IMR-90 (cell line): ENCODE results near the gene ITGB5. TPM values are rescaled to one million over a fixed set of nuclear protein-coding genes. Genes with fewer than 3 reads are reported as not detected.

ENCODE experiments used
- ATAC-seq: fragments of 200-7000 bp; cut with Tn5 transposase; 2 replicates; pipeline ENCODE4 v1.9.1; 2020; ENCODE audit warnings: low read depth, mild to moderate bottlenecking, moderate library complexity
- BruUV-seq: library from RNA; stranded (reverse); fragments of 400-500 nt; replicated peaks from 2 replicates; lab custom pipeline; 2021; lab: Mats Ljungman, UMichigan
- CTCF ChIA-PET: fragments of 300-600 bp; formaldehyde crosslinking; extraction: SDS; loops from one replicate; lab custom pipeline; 2021; ENCODE audit warnings: antibody characterized with exemption; lab: Yijun Ruan, JAX
- POLR2A ChIA-PET: fragments of 300-600 bp; sonication (Branson Sonifier 250); formaldehyde crosslinking; loops from one replicate; lab custom pipeline; 2022; ENCODE audit warnings: antibody characterized with exemption; ENCODE audit not compliant: unreplicated experiment; lab: Charles Lee
- DNase-seq: peaks from one replicate; pipeline ENCODE4 v3.0.0; 2013
- H2AFZ ChIP-seq: replicated peaks from 2 replicates; pipeline ENCODE3; 2013; ENCODE audit warnings: low read length, mild to moderate bottlenecking; ENCODE audit not compliant: poor library complexity
- H2AK5ac ChIP-seq: 2 replicates; pipeline ENCODE4 v1.6.1; 2013; ENCODE audit warnings: low read depth, low read length, inconsistent platforms
- H2AK9ac ChIP-seq: replicated peaks from 2 replicates; pipeline ENCODE3; 2013; ENCODE audit warnings: mild to moderate bottlenecking, low read depth, low read length, moderate library complexity; ENCODE audit not compliant: poor library complexity
- H2BK120ac ChIP-seq: 2 replicates; pipeline ENCODE4 v1.6.1; 2013; ENCODE audit warnings: low read depth, low read length, inconsistent platforms
- H2BK15ac ChIP-seq: 3 replicates; pipeline ENCODE4 v1.6.1; 2013; ENCODE audit warnings: low read depth, low read length, inconsistent platforms
- H2BK20ac ChIP-seq: 2 replicates; pipeline ENCODE4 v1.6.1; 2013; ENCODE audit warnings: low read depth, mild to moderate bottlenecking, inconsistent platforms, low read length, moderate library complexity
- H2BK5ac ChIP-seq: 2 replicates; pipeline ENCODE4 v1.6.1; 2013; ENCODE audit warnings: mild to moderate bottlenecking, low read depth, low read length, inconsistent platforms; ENCODE audit not compliant: poor library complexity, severe bottlenecking
- H3K14ac ChIP-seq: replicated peaks from 2 replicates; pipeline ENCODE4 v1.6.1; 2013; ENCODE audit warnings: low read depth, low read length, inconsistent platforms
- H3K18ac ChIP-seq: 2 replicates; pipeline ENCODE4 v1.6.1; 2013; ENCODE audit warnings: low read depth, low read length, control low read depth
- H3K23ac ChIP-seq: 2 replicates; pipeline ENCODE4 v1.6.1; 2013; ENCODE audit warnings: low read depth, low read length, inconsistent platforms
- H3K27ac ChIP-seq: 2 replicates; pipeline ENCODE4 v1.5.1; 2013; ENCODE audit warnings: mild to moderate bottlenecking, control low read depth, low read length; ENCODE audit not compliant: insufficient read depth
- H3K27me3 ChIP-seq: 2 replicates; pipeline ENCODE4 v1.6.1; 2013; ENCODE audit warnings: low read length; ENCODE audit not compliant: control insufficient read depth, insufficient read depth
- H3K36me3 ChIP-seq: 2 replicates; pipeline ENCODE4 v1.6.1; 2013; ENCODE audit warnings: low read length, mixed read lengths; ENCODE audit not compliant: control insufficient read depth, insufficient read depth
- H3K4ac ChIP-seq: 2 replicates; pipeline ENCODE4 v1.6.1; 2013; ENCODE audit warnings: low read depth, low read length, inconsistent platforms
- H3K4me1 ChIP-seq: 2 replicates; pipeline ENCODE4 v1.6.1; 2013; ENCODE audit warnings: low read length, mixed read lengths; ENCODE audit not compliant: control insufficient read depth, insufficient read depth
- H3K4me2 ChIP-seq: 2 replicates; pipeline ENCODE4 v1.6.1; 2013; ENCODE audit warnings: low read depth, mild to moderate bottlenecking, control low read depth, low read length, moderate library complexity
- H3K4me3 ChIP-seq: 2 replicates; pipeline ENCODE4 v1.5.1; 2013; ENCODE audit warnings: low read depth, mild to moderate bottlenecking, control low read depth, low read length, moderate library complexity; ENCODE audit not compliant: insufficient read depth
- H3K56ac ChIP-seq: 2 replicates; pipeline ENCODE4 v1.6.1; 2013; ENCODE audit warnings: low read length, inconsistent platforms; ENCODE audit not compliant: insufficient read depth; ENCODE audit errors: extremely low read depth
- H3K79me1 ChIP-seq, 2 experiments: 2 replicates each; pipeline ENCODE4 v1.6.1; 2013; ENCODE audit warnings: low read length in 2 of 2, inconsistent platforms in 1 of 2, low read depth in 1 of 2
- H3K9ac ChIP-seq: 2 replicates; pipeline ENCODE4 v1.6.1; 2013; ENCODE audit warnings: low read depth, low read length, control low read depth
- H3K9me1 ChIP-seq: 2 replicates; pipeline ENCODE4 v1.6.1; 2013; ENCODE audit warnings: low read length, inconsistent platforms; ENCODE audit not compliant: insufficient read depth
- H3K9me3 ChIP-seq: 2 replicates; pipeline ENCODE4 v1.6.1; 2013; ENCODE audit warnings: low read length; ENCODE audit not compliant: control insufficient read depth, insufficient read depth
- H4K20me1 ChIP-seq: 2 replicates; pipeline ENCODE4 v1.6.1; 2013; ENCODE audit warnings: low read length, inconsistent platforms; ENCODE audit not compliant: insufficient read depth
- H4K5ac ChIP-seq: 2 replicates; pipeline ENCODE4 v1.6.1; 2013; ENCODE audit warnings: mild to moderate bottlenecking, low read depth, low read length, control low read depth
- H4K8ac ChIP-seq, 2 experiments: 2 replicates each; pipeline ENCODE4 v1.6.1; 2013; ENCODE audit warnings: low read depth in 2 of 2, low read length in 2 of 2, control low read depth in 1 of 2, inconsistent platforms in 1 of 2
- H4K91ac ChIP-seq: 2 replicates; pipeline ENCODE4 v1.6.1; 2013; ENCODE audit warnings: low read depth, low read length, inconsistent platforms; ENCODE audit not compliant: insufficient read depth
- BHLHE40 ChIP-seq: fragments of 150-350 bp; IDR thresholded peaks from 2 replicates; pipeline ENCODE4 v1.6.1; 2016; ENCODE audit warnings: mild to moderate bottlenecking, low read depth, low read length
- CEBPB ChIP-seq: IDR thresholded peaks from 2 replicates; pipeline ENCODE4 v1.6.1; 2012; ENCODE audit warnings: low read depth, low read length, improper control_type of control experiment
- CHD1 ChIP-seq: IDR thresholded peaks from 2 replicates; pipeline ENCODE4 v1.6.1; 2012; ENCODE audit warnings: low read depth, low read length, improper control_type of control experiment
- FOS ChIP-seq: fragments of 150-350 bp; IDR thresholded peaks from 2 replicates; pipeline ENCODE4 v1.6.1; 2016; ENCODE audit warnings: low read depth, low read length
- MAZ ChIP-seq: IDR thresholded peaks from 2 replicates; pipeline ENCODE4 v1.6.1; 2012; ENCODE audit warnings: low read depth, mild to moderate bottlenecking, low read length, improper control_type of control experiment, moderate library complexity, borderline replicate concordance
- MXI1 ChIP-seq: IDR thresholded peaks from 2 replicates; pipeline ENCODE4 v1.6.1; 2012; ENCODE audit warnings: low read depth, mild to moderate bottlenecking, low read length, moderate library complexity, borderline replicate concordance
- POLR2A ChIP-seq: IDR thresholded peaks from 2 replicates; pipeline ENCODE4 v1.6.1; 2012; ENCODE audit warnings: mild to moderate bottlenecking, low read depth, low read length
- RAD21 ChIP-seq: IDR thresholded peaks from 2 replicates; pipeline ENCODE4 v1.6.1; 2012; ENCODE audit warnings: low read length, improper control_type of control experiment
- SMC3 ChIP-seq: fragments of 150-350 bp; IDR thresholded peaks from 2 replicates; pipeline ENCODE4 v1.6.1; 2016; ENCODE audit warnings: low read depth, mild to moderate bottlenecking, antibody characterized with exemption, low read length, moderate library complexity
- WGBS, 2 experiments: methylation state at CpG; one replicate each; pipeline versions ENCODE4 v1.1.5 to v1.1.7; 2013; ENCODE audit warnings: missing lambda C conversion rate in 2 of 2; ENCODE audit not compliant: insufficient read length in 1 of 2; ENCODE audit errors: extremely low coverage in 2 of 2; 5-methylcytosine and 5-hydroxymethylcytosine counted together
- dilution Hi-C: fragments of 300-500 bp; cut with HindIII; formaldehyde crosslinking; loops from one replicate; pipeline ENCODE4 v1.14.3; 2018; ENCODE audit warnings: low sequenced_read_pairs; ENCODE audit not compliant: unreplicated experiment
- in situ Hi-C: fragments of 300-500 bp; cut with MboI; formaldehyde crosslinking; loops from 3 replicates; pipeline ENCODE4 v1.14.3; 2019; ENCODE audit warnings: low sequenced_read_pairs, inconsistent platforms, mixed read lengths
- intact Hi-C: fragments of 100-400 bp; cut with micrococcal nuclease; formaldehyde crosslinking; loops from 2 replicates; pipeline ENCODE4 v1.10.0; 2022
- polyA plus RNA-seq, 3 experiments: library from polyadenylated mRNA; depleted of rRNA; stranded (reverse); fragments of >200 nt; gene quantifications; 2 replicates each; pipeline ENCODE4 v1.2.3, GENCODE V29; 2012; ENCODE audit warnings: low replicate concordance in 1 of 3
- total RNA-seq: library from RNA; depleted of rRNA; stranded (reverse); fragments of >200 nt; gene quantifications from 2 replicates; pipeline ENCODE4 v1.2.3, GENCODE V29; 2012
- TF ChIP-seq, protein P1 (sequence below): conservative IDR thresholded peaks from 2 replicates; pipeline ENCODE4 v1.5.1; 2012; ENCODE audit warnings: mild to moderate bottlenecking, low read depth, low read length, improper control_type of control experiment
- TF ChIP-seq, protein P2 (sequence below): fragments of 150-350 bp; IDR thresholded peaks from 2 replicates; pipeline ENCODE4 v1.6.1; 2016; ENCODE audit warnings: low read depth, mild to moderate bottlenecking, low read length, moderate library complexity, borderline replicate concordance
- TF ChIP-seq, protein P3 (sequence below): fragments of 150-350 bp; IDR thresholded peaks from 2 replicates; pipeline ENCODE4 v1.6.1; 2017; ENCODE audit warnings: mild to moderate bottlenecking, antibody characterized with exemption, low read length, low read depth

ITGB5 gene
- total and polyA plus RNA-seq, 2 of the 4 experiments (the other 2 are of a cell fraction) = 85.0 to 101 TPM

DNA sequence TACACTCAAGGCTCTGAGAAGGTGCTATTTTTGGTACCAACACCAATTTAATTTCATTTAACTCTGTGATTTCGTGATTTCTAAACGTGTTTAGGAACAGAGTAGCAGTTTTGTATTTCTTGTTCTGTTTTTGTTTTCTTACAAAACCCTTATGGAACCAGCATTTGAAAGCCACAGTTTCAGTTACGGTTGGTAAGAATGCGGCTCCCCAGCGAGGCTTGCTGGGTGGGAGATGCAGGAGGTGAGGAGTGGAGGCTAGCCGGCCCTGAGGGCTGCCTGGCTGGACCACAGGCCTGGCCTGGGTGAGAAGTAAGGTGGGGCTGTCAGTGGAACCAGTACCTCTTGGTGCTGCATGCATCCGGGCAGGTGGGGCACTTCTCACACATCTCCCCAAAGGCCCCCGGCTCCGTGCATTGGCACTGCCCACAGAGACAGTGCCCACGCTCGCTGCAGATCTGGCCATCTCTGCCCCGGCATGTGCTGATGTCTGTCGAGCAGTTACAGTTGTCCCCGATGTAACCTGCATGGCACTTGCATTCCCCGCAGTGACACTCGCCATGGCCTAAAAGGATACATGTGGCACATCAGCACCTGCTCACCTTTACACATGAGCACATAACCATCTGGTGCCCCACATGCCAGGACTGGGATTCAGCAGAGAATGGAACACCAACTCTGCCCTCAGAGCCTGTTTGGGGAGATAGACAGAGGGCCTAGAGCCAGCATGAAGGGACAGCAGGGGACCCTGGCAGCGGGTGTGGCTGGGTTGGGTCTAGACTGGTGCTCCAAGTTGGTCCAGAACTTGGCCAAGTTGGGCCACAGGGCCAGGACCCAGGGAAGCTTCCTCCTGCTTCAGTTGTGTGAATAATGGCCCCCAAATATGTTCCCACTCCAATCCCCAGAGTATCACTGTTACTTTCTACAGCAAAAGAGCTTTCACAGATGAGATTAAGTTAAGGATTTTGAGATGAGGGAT, 113.5 kb downstream of the ITGB5 start:
- dilution Hi-C loops = loop anchor here (25.0 kb wide), 1 partner anchor 114 kb away; the partner anchor contains the start of gene ITGB5
- Histone ChIP-seq H3K79me1 (peaks cover 7 to 71% of the 10 kb centered on the region in 2 experiments), H3K4me2 (no peak overlapping the region), H3K56ac (no peak overlapping the region; the same call in 1 of the 2 replicates), H3K9me3 (no peaks in the 10 kb centered on the region), H3K9me1 (peaks cover 30% of the 10 kb centered on the region), H3K4ac (peak overlapping the region; percentile 90), H4K8ac (peak overlapping the region in 1 of 2 experiments; percentile 37; a peak in 3 of 4 replicates), H2BK5ac (peak overlapping the region; percentile 53), H2AFZ (peak overlapping the region; percentile 51), H3K9ac (no peak overlapping the region), H3K36me3 (peaks cover 14% of the 10 kb centered on the region), H3K27me3 (no peaks in the 10 kb centered on the region), H3K14ac (peak overlapping the region; percentile 34; the same call in 1 of the 2 replicates), H4K5ac (peak overlapping the region; percentile 6; the same call in 1 of the 2 replicates), H3K27ac (no peak overlapping the region; the same call in 1 of the 2 replicates), H2AK5ac (peak overlapping the region; percentile 96), H3K4me1 (peaks cover 20% of the 10 kb centered on the region), H2BK15ac (peak overlapping the region; percentile 84; the same call in 2 of the 3 replicates), H2AK9ac (peak overlapping the region; percentile 79), H3K18ac (no peak overlapping the region; the same call in 1 of the 2 replicates), H4K20me1 (peaks cover 2% of the 10 kb centered on the region; the same call in 1 of the 2 replicates), H4K91ac (peak overlapping the region; percentile 92), H2BK120ac (peak overlapping the region; percentile 80), H2BK20ac (peak overlapping the region; percentile 73), H3K4me3 (no peak overlapping the region), H3K23ac (peak overlapping the region; percentile 15; the same call in 1 of the 2 replicates)
- intact Hi-C loops = loop anchor here (5.0 kb wide), 1 partner anchor 39 kb away; no protein-coding TSS in a partner anchor
- ChIA-PET CTCF (interaction anchor here (1.4 kb wide), 1 partner anchor 12 kb away, joined by 6 read pairs; no protein-coding TSS in a partner anchor), POLR2A (interaction anchor here (0.5 kb wide), 1 partner anchor 697 kb away, joined by 5 read pairs; no protein-coding TSS in a partner anchor)
- BruUV-seq = no TSS peak
- in situ Hi-C loops = no loop called here
- peak; percentile 10; the same call in 1 of the 2 replicates for ATAC-seq
- WGBS, 2 experiments = 100% methylated on average over 7 of the region's 17 CpGs; no CpG with 5 or more reads in 1 of the 2 experiments
- DNase-seq = no peak
- TF ChIP-seq MAZ = no peak
- TF ChIP-seq MXI1 = no peak
- TF ChIP-seq POLR2A = no peak
- no peak for TF ChIP-seq CEBPB
- TF ChIP-seq, protein P1, sequence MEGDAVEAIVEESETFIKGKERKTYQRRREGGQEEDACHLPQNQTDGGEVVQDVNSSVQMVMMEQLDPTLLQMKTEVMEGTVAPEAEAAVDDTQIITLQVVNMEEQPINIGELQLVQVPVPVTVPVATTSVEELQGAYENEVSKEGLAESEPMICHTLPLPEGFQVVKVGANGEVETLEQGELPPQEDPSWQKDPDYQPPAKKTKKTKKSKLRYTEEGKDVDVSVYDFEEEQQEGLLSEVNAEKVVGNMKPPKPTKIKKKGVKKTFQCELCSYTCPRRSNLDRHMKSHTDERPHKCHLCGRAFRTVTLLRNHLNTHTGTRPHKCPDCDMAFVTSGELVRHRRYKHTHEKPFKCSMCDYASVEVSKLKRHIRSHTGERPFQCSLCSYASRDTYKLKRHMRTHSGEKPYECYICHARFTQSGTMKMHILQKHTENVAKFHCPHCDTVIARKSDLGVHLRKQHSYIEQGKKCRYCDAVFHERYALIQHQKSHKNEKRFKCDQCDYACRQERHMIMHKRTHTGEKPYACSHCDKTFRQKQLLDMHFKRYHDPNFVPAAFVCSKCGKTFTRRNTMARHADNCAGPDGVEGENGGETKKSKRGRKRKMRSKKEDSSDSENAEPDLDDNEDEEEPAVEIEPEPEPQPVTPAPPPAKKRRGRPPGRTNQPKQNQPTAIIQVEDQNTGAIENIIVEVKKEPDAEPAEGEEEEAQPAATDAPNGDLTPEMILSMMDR = no peak
- no peak for TF ChIP-seq CHD1
- TF ChIP-seq BHLHE40 = no peak
- no peak for TF ChIP-seq SMC3
- TF ChIP-seq, protein P2, sequence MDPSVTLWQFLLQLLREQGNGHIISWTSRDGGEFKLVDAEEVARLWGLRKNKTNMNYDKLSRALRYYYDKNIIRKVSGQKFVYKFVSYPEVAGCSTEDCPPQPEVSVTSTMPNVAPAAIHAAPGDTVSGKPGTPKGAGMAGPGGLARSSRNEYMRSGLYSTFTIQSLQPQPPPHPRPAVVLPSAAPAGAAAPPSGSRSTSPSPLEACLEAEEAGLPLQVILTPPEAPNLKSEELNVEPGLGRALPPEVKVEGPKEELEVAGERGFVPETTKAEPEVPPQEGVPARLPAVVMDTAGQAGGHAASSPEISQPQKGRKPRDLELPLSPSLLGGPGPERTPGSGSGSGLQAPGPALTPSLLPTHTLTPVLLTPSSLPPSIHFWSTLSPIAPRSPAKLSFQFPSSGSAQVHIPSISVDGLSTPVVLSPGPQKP = no peak
- TF ChIP-seq FOS = no peak
- no peak for TF ChIP-seq RAD21
- TF ChIP-seq, protein P3, sequence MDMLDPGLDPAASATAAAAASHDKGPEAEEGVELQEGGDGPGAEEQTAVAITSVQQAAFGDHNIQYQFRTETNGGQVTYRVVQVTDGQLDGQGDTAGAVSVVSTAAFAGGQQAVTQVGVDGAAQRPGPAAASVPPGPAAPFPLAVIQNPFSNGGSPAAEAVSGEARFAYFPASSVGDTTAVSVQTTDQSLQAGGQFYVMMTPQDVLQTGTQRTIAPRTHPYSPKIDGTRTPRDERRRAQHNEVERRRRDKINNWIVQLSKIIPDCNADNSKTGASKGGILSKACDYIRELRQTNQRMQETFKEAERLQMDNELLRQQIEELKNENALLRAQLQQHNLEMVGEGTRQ = no peak
